Activated B cell treated with CpG ODN at 0.5 μM for 24 hours (primary cell): ENCODE data around the gene PGLYRP2. TPM values are rescaled to one million over a fixed set of nuclear protein-coding genes. Genes with fewer than 3 reads are reported as not detected.

Source experiments
- ATAC-seq: fragments of 200-7000 bp; cut with Tn5 transposase; one replicate; pipeline ENCODE4 v1.10.0; 2021; ENCODE audit warnings: low read depth, mild to moderate bottlenecking, moderate library complexity
- CTCF ChIA-PET: fragments of 350-600 bp; sonication (Branson Sonifier 250); formaldehyde crosslinking; loops from one replicate; lab custom pipeline; 2021; ENCODE audit warnings: antibody characterized with exemption; lab: Charles Lee
- POLR2A ChIA-PET: fragments of 350-600 bp; sonication (Branson Sonifier 250); formaldehyde crosslinking; loops from one replicate; lab custom pipeline; 2021; ENCODE audit warnings: antibody characterized with exemption; lab: Charles Lee
- DNase-seq: peaks from one replicate; pipeline ENCODE4 v3.0.0; 2022
- H3K27ac Mint-ChIP-seq: one replicate; pipeline ENCODE4 v1.8.0; 2020; ENCODE audit warnings: mixed read lengths
- H3K27me3 Mint-ChIP-seq: one replicate; pipeline ENCODE4 v1.8.0; 2021; ENCODE audit warnings: mixed read lengths
- H3K36me3 Mint-ChIP-seq: one replicate; pipeline ENCODE4 v1.8.0; 2021; ENCODE audit warnings: low read depth, mixed read lengths
- H3K4me1 Mint-ChIP-seq: one replicate; pipeline ENCODE4 v1.8.0; 2021; ENCODE audit warnings: mixed read lengths
- H3K4me3 Mint-ChIP-seq: one replicate; pipeline ENCODE4 v1.8.0; 2020; ENCODE audit warnings: mild to moderate bottlenecking, mixed read lengths
- H3K9me3 Mint-ChIP-seq: one replicate; pipeline ENCODE4 v1.8.0; 2020; ENCODE audit warnings: mixed read lengths
- CTCF ChIP-seq: fragments of 200-600 bp; IDR thresholded peaks from one replicate; pipeline ENCODE4 v1.8.0; 2022; ENCODE audit warnings: antibody characterized with exemption, mild to moderate bottlenecking
- intact Hi-C: fragments of 100-400 bp; cut with micrococcal nuclease; formaldehyde crosslinking; loops from one replicate; pipeline ENCODE4 v1.15.1; 2024
- total RNA-seq: library from RNA; stranded (reverse); gene quantifications from 2 replicates; pipeline ENCODE4 v1.2.3, GENCODE V29; 2022

PGLYRP2 gene
- total RNA-seq, 1 donor from 2014 or later, result not detected

GRCh38 chr19:15448778-15449619, 30.3 kb downstream of the PGLYRP2 start:
- ChIA-PET CTCF (no interaction called here), POLR2A (interaction anchor here (0.6 to 2.4 kb wide), 4 partner anchors 15 to 857 kb away, joined by 3 to 7 read pairs (median 4); partner anchors contain the start of gene AKAP8L)
- ATAC-seq (peak; percentile 40), DNase-seq (peak; percentile 52)
- H3K9me3 Mint-ChIP-seq, result no peaks in the 10 kb centered on the region
- no peak for TF ChIP-seq CTCF
- intact Hi-C loops, result loop anchor here (1.0 kb wide), 2 partner anchors 16 to 30 kb away; no protein-coding TSS in a partner anchor
- H3K4me1 Mint-ChIP-seq, result peaks cover 17% of the 10 kb centered on the region
- peaks cover 21% of the 10 kb centered on the region for H3K36me3 Mint-ChIP-seq
- peak overlapping the region; percentile 80 for H3K4me3 Mint-ChIP-seq
- H3K27ac Mint-ChIP-seq, result peak overlapping the region; percentile 59
- H3K27me3 Mint-ChIP-seq, result no peaks in the 10 kb centered on the region

- H3K4me3 Mint-ChIP-seq, result peak overlapping the region; percentile 80
- ATAC-seq, result no peak
- intact Hi-C loops, result no loop called here
- TF ChIP-seq CTCF, result no peak
- no peak for DNase-seq
- CTCF ChIA-PET, result no interaction called here
- POLR2A ChIA-PET, result interaction anchor here (1.1 to 1.3 kb wide), 2 partner anchors 15 to 29 kb away, joined by 4 read pairs; partner anchors contain the start of gene AKAP8L
- peaks cover 13% of the 10 kb centered on the region for H3K36me3 Mint-ChIP-seq
- H3K27me3 Mint-ChIP-seq, result no peaks in the 10 kb centered on the region
- H3K9me3 Mint-ChIP-seq, result no peaks in the 10 kb centered on the region
- H3K4me1 Mint-ChIP-seq, result peaks cover 17% of the 10 kb centered on the region
- H3K27ac Mint-ChIP-seq, result peak overlapping the region; percentile 59
Measured at GRCh38 chr19:15448044-15448777, 31.1 kb downstream of the PGLYRP2 start.

GRCh38 chr19:15447057-15447456, 32.2 kb downstream of the PGLYRP2 start:
- DNase-seq, result no peak
- Mint-ChIP-seq H3K27me3 (no peaks in the 10 kb centered on the region), H3K27ac (no peak overlapping the region), H3K36me3 (peaks cover 11% of the 10 kb centered on the region), H3K4me3 (no peak overlapping the region), H3K4me1 (peaks cover 17% of the 10 kb centered on the region), H3K9me3 (no peaks in the 10 kb centered on the region)
- ChIA-PET POLR2A (no interaction called here), CTCF (no interaction called here)
- ATAC-seq, result no peak
- no peak for TF ChIP-seq CTCF
- intact Hi-C loops, result no loop called here

- H3K4me1 Mint-ChIP-seq, result peaks cover 17% of the 10 kb centered on the region
- no peaks in the 10 kb centered on the region for H3K9me3 Mint-ChIP-seq
- no peak overlapping the region for H3K4me3 Mint-ChIP-seq
- no peak for TF ChIP-seq CTCF
- POLR2A ChIA-PET, result no interaction called here
- peaks cover under 1% of the 10 kb centered on the region for H3K36me3 Mint-ChIP-seq
- no peak for DNase-seq
- H3K27ac Mint-ChIP-seq, result no peak overlapping the region
- H3K27me3 Mint-ChIP-seq, result no peaks in the 10 kb centered on the region
- no peak for ATAC-seq
- CTCF ChIA-PET, result no interaction called here
- intact Hi-C loops, result no loop called here
Measured at GRCh38 chr19:15445807-15446376, 33.4 kb downstream of the PGLYRP2 start.

- no peak for DNase-seq
- Mint-ChIP-seq H3K27ac (no peak overlapping the region), H3K27me3 (no peaks in the 10 kb centered on the region), H3K9me3 (no peaks in the 10 kb centered on the region), H3K4me1 (peaks cover 12% of the 10 kb centered on the region), H3K36me3 (no peaks in the 10 kb centered on the region), H3K4me3 (no peak overlapping the region)
- no peak for ATAC-seq
- intact Hi-C loops, result no loop called here
- ChIA-PET POLR2A (no interaction called here), CTCF (no interaction called here)
- no peak for TF ChIP-seq CTCF
Measured at GRCh38 chr19:15445227-15445605, 34.1 kb downstream of the PGLYRP2 start.
